Measurements from ENCODE around the gene ERICH4.
A peak's percentile ranks its signal among the peaks of the same experiment; 100 is the strongest.
"Not testable (repeated sequence)": the region's sequence is repeated elsewhere in the genome, so short reads cannot be mapped to it uniquely, and the experiment has no call there.

Gene ERICH4, protein sequence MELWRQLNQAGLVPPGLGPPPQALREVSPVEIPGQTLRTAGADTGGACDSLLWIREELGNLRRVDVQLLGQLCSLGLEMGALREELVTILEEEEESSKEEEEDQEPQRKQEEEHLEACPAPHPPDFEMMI

DNA sequence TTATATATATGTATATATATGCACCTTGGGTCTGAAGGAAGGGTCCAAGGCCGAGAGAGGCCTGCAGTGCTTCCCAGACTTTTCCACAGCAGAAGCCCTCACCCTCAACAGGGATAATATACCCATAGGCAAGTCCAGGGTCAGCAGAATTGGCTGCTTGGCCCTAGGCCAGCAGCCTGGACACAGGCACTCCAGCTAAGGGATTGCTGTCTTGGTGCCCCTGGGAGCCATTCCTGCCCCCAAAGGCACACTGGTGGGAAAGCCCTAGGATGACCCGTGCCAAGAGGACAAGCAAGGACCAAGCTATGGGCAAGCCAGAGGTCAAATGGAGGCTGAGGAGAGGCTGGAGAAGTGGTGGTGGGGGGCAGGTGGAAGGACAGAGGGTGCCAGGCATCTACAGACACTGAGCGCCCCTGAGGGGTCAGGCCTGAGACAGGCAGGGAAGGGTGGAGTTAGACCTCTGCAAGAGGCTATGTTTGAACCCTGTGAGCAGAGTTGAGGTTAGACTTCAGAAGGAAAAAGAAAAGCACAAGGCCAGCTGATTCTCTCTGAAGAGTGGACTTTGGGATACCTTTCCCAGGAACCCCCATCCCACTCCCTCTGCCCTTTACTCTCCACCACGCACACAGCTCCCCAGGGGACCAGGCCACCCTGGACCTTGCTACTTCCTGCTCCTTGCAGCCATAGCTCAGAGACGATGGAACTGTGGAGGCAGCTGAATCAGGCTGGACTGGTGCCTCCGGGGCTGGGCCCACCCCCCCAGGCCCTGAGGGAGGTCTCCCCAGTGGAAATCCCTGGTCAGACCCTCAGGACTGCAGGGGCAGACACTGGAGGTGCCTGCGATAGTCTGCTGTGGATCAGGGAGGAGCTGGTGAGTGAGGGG is at the start of gene ERICH4:
ERICH4 (plus strand) TSS at position 684 of the 883 bp plus-strand sequence; CDS start at position 698, 14 bp downstream.
- no peak for DNase-seq (ENCODE audit: low spot score)

DNA sequence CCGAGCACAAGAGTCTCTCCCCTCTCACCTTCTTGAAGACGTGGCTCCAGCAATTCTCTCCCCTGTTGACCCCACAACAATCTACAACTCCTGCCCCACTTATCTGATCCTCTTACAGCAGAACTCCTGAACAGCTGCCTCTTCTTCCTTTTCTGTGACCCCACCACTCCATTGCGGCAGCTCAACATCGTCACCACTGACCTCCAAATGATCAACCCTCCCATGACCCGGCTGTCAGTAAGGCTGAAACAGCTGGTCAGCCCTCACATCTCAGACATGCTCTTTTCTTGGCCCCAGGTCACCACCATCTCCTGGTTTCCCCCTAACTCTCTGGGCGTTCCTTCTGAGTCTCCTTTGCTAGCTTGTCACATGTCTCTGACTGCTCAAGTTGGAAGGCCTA is 47.6 kb upstream of the ERICH4 start:
- no peak for DNase-seq (ENCODE audit: low spot score)

DNA sequence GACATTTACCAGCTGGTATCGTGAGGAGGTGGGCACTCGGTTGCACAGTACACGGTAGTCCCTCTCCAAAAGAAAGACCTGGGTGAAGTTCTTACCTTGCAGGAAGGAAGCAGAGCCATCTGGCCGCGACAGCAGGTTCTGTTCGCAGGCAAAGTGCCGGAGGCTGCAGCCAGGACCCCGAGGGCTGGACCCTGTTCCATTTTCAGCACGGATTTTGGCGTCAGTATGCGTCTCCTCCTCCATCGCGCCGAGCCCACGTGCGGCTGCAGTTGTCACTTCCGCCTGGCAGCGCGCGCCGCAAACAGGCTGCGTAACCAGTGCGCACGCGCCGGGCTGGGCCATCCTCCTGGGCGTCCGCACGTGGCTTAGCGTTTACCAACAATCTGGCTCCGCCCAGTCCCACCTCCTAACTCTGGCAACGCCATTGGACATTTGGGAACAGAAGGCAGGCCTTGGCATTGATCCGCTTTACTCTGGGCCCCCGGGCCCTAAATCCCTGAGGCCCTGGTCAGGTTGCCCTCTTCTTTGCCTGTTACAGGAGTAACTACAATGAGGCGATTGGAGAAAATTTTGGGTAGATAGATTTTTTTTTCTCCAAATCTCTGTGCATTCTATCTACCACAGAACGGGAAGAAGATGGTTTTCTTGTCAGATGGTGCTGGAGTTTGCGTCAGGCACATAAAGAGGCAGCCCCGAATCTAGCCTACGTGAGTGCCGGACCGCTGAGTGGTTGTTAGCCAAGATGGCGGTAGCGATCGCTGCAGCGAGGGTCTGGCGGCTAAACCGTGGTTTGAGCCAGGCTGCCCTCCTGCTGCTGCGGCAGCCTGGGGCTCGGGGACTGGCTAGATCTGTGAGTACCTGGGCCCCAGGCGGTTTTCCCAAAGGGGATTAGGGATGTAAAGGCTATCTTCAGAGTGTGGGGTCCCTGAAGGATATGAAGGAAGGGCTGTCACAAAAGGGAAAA is 45.6 kb upstream of the ERICH4 start, which contains the start of the genes BCKDHA and EXOSC5:
BCKDHA (plus strand) TSS at position 733 of the 964 bp plus-strand sequence; CDS start at position 743, 10 bp downstream.
EXOSC5 (minus strand) TSS at position 274 of the 964 bp plus-strand sequence; CDS start at position 243, 31 bp downstream.
- DNase-seq (ENCODE audit: low spot score) = peak; percentile 100

DNA sequence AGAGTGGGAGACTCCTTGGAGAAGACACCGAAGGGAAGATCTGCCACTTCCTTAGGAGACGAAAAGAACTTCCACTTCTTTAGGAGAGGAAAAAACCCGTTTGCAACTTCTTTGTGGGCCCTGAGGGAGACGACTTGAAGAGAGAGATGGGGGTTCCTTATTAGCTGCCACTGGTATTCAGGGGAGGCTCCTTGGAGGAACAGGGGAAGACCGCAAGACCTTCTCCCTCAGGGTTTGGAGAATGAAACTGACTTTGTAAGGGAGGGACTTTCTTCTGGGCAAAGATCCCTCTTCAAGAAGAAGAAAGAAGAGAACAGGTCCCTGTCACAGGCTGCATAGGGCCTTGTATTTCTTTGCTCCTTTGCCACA is 44.9 kb upstream of the ERICH4 start:
- no peak for DNase-seq (ENCODE audit: low spot score)

DNA sequence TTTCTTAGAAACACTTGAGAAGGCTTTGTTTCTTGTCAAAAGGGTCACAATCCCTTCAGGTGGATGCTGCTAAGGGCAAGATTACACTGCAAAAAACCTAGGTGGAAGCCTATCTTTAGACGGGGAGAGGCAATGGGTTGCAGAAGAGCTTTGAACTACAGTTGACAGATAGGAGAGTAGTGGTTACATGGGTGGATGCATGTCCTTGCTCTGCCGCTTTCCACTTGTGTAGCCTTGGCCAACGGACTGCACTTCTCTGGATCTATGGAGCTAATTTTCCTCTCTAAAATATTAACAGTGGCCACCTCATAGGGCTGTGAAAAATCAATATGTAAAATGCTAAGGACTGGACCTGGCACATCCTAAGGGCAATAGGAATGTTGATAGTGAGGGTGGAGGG is 44.4 kb upstream of the ERICH4 start:
- DNase-seq (ENCODE audit: low spot score) = no peak

DNA sequence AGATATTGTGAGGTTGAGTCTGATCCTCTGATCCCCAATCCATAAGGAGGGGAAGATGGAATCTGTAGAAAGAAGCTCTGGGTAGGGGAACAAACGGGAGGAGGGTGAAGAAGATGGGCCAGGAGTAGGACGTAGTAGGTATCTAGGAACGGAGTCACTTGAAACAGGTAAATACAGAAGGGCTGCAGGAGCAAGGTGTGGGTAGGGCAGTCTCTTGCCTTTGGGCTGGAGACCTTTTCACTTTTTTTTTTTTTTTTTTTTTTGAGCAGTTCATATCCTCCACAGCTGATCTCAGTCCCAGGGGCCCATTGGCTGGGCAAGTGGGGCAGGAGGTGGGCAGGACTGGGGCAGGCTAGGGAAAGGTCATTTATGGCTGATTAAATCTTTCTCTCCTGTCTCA is 43.9 kb upstream of the ERICH4 start:
- DNase-seq (ENCODE audit: low spot score) = no peak

DNA sequence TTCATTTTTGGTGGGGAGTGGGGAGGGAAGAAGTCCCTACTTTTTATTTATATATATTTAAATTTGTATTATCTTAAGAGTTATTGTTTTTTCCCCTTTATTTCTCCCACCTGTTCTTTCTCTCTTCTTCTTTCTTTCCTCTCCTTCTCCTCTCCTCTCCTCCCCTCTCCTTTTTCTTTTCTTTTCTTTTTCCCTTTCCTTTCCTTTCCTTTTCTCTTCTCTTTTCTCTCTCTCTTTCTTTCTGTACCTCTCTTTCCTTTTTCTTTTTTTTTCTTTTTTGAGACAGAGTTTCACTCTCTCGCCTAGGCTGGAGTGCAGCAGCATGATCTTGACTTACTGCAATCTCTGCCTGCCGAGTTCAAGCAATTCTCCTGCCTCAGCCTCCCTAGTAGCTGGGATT is 43.4 kb upstream of the ERICH4 start:
- DNase-seq (ENCODE audit: low spot score) = no peak

DNA sequence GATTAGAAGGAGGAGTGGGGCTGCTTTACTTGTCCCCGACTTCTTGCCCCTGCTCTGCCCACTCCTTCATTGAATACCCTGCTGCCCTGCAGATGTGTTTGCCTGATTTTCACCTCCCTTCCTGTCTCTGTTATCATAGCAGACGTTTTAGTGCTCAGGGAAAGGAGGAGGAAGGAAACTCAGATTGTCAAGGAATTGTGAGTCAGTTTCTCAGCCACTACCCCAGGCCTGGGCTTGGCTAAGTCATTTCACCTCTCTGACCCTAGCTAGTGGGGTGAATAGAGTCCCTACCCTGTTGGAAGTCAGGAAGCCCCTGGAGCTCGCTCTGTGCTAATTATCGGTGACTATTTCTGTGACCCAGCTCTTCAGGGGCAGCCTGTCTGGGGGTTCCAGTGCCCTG is 41.5 kb upstream of the ERICH4 start:
- DNase-seq (ENCODE audit: low spot score) = no peak

DNA sequence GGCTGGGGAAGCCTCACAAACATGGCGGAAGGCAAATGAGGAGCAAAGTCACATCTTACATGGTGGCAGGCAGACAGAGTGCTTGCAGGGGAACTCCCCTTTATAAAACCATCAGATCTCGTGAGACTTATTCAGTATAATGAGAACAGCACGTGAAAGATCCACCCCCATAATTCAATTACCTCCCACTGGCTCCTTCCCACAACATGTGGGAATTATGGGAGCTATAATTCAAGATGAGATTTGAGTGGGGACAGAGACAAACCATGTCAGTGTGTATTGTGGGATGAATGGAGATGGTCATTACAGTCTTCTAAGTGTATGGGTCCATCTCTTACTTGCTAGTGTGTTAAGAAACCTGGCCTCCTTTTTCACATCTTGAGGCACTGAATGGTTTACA is 40.9 kb upstream of the ERICH4 start:
- DNase-seq (ENCODE audit: low spot score) = no peak

DNA sequence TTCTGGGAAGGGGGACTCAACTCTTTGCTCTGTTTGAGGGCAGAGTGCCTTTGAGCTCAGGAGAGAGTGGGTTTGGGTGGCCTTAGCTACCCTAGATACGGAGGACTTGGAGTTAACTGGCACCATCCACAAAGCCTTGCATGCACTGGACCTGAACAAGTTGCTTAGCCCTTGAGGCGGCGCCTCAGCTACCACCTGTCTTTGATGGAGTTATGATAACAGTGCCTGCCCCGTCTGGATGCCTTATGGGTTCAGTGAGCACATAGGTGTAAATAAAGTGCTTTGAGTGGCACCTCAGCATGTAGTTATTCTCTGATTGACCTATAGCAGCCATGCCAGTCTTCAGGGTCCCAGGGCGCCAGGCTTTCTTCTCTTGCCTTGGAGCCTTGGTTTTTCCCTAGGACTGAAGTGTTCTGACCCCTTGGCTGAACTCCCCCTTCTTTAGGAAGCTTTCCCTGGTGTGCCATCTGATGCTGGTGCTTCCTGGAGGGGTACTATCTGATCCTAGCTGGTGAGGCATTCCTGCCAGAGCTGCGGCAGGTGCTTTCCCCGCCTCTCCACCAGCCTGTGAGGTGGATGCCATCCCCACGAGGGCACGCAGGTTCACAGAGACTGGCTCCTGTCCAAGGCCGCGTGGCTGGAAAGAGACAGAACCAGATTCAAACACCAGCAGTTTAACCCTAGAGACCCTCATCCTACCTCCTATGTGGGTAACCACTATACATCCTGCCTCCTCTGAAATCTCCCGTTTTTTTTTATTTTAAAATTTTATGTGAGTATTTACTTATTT is 39.6 kb upstream of the ERICH4 start:
- DNase-seq (ENCODE audit: low spot score) = no peak

DNA sequence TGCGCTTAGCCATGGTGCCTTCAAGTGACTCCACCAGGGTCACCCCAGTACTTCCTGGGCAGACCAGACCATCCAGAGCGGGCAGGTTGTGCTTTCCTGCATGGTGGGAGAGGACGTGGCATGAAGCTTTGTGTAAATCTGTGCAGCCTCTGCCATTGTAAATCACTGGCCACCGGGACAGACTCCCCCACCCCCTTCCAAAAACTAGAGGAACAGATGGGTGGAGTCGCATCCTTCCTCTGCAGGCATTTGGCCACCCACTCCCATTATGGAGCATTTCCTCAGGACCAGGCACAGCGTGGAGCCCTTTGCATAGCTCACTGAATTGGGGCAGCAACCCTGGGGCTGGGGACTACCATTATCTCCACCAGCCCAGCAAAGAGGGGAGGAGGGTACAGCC is 37.2 kb upstream of the ERICH4 start:
- no peak for DNase-seq (ENCODE audit: low spot score)

DNA sequence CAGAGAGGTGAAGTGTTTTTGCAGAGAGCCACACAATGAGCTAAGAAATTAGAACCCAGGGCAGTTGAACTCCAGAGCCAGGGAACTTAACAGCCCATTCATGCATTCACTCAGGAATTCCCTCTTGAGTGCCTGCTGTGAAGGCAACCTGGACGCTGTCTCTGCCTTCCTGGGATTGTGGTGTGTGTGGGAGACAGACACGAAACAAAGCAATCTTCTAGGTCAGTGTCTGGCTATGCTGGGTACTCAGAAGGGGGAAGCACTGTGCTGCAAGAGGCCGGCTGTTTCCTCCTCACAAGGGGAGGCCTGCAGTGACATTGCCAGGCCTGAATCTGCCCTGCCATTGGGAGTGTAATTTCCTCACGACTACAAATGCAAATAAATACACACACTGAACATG is 35.7 kb upstream of the ERICH4 start:
- peak; percentile 17 for DNase-seq (ENCODE audit: low spot score)

DNA sequence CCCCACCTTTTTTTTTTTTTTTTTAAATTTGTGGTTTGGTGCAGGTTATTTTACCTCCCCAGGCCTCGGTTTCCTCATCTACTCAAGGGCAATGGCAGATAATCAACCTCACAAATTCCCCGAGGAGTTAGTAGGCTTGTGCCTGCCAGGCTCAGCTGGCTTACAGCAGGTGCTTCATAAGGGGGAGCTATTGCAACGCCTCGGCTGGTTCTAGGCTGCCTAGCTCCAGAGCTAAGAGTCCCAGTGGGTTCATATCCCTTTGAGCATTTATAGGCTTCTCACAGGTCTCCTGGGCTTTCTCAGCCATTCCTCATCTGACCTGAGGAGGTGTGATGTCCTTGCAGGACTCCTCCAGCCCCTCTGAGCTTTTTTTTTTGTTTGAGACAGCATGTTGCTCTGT is 34.7 kb upstream of the ERICH4 start:
- no peak for DNase-seq (ENCODE audit: low spot score)

DNA sequence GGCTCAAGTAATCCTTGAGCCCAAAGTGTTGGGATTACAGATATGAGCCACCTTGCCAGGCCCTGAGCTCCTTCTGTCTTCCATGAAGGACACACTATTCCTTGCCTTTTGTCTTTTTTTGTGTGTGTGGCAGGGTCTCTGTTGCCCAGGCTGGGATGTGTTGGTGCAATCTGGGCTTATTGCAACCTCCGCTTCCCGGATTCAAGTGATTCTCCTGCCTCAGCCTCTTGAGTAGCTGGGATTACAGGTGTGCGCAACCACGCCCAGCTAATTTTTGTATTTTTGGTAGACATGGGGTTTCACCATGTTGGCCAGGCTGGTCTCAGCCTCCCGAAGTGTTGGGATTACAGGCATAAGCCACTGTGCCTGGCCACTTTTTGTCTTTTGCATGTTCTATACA is 34.1 kb upstream of the ERICH4 start:
- not testable (repeated sequence) for DNase-seq (ENCODE audit: low spot score)

DNA sequence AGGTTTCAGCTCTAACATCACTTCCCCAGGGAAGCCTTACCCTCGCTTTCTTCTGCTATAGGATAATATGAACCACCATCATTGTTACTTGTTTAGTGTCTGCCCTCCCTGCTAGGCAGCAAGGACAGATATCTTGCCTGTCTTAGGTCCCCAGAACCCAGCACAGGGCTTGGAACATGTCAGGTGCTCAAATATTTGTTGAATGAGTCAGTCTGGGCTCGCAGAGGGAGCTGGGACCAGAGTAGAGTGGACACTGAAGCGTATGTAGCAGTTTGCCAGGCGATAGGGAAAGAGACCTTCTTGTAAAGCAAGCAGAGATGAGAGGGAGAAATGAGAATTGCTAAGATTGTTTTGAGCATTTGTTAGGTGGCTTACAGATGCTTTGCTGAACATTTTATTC is 33.7 kb upstream of the ERICH4 start:
- DNase-seq (ENCODE audit: low spot score) = peak; percentile 82

DNA sequence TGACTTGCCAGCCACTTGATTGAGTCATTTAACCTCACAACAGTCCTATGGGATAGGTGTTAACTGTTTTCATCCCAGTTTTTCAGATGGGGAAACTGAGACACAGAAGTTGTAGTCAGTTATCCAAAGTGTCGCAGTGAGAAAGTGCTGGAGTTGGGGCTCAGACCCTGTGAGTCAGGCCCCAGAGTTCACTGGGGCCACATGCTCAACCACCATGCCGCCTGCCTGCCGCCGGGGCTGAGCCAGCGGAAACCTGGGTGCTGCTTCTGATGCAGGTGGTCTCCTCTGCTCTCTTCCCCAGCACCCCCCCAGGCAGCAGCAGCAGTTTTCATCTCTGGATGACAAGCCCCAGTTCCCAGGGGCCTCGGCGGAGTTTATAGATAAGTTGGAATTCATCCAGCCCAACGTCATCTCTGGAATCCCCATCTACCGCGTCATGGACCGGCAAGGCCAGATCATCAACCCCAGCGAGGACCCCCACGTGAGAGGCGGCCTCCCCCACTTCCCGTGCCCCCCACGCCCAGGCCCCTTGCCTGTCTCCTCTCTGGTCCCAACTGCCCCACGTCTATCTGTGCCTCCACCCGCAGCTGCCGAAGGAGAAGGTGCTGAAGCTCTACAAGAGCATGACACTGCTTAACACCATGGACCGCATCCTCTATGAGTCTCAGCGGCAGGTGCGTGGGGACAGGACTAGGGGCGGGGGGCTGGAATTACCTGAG is 32.5 kb upstream of the ERICH4 start:
- no peak for DNase-seq (ENCODE audit: low spot score)

DNA sequence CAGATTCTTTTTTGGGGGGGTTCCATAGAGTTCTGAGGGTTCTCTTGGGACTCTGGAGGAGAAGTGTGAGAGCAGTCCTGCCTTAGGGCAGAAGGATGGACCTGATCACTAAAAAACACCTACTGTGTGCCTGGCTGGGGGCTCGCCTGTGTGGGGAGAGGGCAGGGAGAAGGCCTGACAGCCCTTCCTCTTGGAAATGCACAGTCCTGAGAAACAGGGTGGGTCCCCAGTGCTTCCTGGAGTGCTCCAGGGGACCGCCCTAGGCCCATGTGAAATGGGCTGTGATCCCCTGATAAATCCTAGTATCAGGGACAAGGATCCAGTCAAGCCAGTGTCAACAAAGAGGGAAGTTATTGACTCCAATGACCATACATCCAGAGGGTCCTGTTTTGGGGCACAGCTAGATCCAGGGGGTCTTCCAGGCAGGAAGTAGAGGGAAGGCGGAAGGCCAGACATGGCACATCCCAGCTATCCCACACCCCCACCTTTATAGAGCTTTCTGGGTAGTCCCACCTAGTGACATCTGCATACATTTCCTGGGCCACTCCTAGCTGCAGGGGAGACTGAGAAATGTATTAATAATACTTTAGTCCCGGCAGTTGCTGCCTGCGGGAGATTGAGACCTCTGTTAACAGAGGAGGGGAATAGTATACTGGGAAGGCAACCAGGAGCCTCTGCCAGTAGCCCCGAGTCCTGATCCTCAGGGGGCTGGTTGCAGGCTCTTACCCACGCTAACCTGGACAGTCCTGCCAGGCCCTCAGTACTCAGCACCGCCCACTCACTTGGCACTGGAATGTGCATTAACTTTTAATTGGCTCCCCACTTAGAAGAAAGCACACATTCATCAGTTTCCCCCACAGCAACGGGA is 31.6 kb upstream of the ERICH4 start:
- no peak for DNase-seq (ENCODE audit: low spot score)

DNA sequence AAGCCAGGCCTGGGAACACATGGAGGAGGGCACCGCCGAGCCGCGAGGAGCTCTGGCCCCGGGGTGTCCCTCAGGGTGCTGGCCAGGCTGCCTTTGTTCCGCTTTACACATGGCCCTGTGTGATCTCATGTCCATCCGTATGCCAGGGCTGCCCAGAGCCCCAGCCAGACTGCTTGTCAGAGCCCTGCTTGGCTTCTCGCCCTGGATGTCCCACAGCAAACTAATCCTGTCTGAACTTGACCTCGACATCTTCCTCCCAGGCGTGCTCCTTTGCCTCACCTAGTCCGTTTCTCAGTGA is 31.0 kb upstream of the ERICH4 start:
- no peak for DNase-seq (ENCODE audit: low spot score)

DNA sequence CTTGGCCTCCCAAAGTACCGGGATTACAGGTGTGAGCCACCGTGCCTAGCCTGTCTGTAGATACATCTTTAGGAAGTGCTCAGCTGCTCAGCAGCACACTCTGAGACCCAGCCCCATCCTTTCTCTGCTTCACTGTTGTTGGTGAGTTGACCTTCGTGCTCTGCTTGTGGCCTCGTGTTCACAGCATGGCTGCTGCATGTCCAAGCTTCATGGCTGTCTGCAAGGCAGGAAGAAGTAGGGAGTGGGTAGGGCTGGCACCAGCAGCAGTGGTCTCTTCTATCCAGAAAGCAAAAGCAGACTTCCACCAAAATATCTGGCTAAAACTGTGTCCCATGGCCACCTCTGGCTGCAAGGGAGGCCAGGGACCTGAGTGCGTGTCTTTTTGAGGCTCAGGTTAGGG is 30.0 kb upstream of the ERICH4 start:
- DNase-seq (ENCODE audit: low spot score) = no peak

DNA sequence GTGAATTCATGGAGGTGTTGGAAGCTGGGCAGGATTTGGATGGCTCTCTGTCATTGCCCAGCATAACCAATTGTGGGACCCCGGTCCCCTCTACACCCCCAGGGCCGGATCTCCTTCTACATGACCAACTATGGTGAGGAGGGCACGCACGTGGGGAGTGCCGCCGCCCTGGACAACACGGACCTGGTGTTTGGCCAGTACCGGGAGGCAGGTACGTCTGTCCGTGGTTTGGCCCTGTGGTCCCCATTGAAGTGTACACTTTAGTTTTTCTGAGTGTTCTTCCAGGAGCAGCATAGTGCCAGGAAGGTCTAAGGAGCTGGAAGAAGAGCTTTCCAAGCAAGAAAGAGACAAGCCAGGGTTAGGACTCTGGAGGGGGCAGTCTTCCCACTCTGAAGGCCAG is 29.0 kb upstream of the ERICH4 start:
- DNase-seq (ENCODE audit: low spot score) = no peak
